ENCODE results near the gene GPC3. TPM values are rescaled to one million over a fixed set of nuclear protein-coding genes. Genes with fewer than 3 reads are reported as not detected.

Gene GPC3
- total RNA-seq, 2 experiments from 2014 or later: 0.25 to 0.59 TPM

GRCh38 chrX:133961046-133961445 is 24.3 kb downstream of the GPC3 start:
- Histone ChIP-seq H3K36me3 (ENCODE audit: insufficient read depth, low read length) (no peaks in the 10 kb centered on the region), H3K4me3 (ENCODE audit: low read length) (no peak overlapping the region), H3K27ac (ENCODE audit: low read depth in 1 of 2, low read length in 2 of 2) (no peak overlapping the region), H3K27me3 (ENCODE audit: control insufficient read depth in 1 of 2, insufficient read depth in 2 of 2, low read length in 2 of 2) (no peaks in the 10 kb centered on the region), H3K4me1 (ENCODE audit: insufficient read depth, low read length) (no peaks in the 10 kb centered on the region), H3K9me3 (ENCODE audit: control insufficient read depth in 1 of 2, insufficient read depth in 1 of 2, low read length in 2 of 2) (no peaks in the 10 kb centered on the region)
- H3K9me3 Mint-ChIP-seq: no peaks in the 10 kb centered on the region
- ChIA-PET POLR2A (no interaction called here), CTCF (no interaction called here)
- no peak overlapping the region for H3K4me3 Mint-ChIP-seq
- no peaks in the 10 kb centered on the region for H3K36me3 Mint-ChIP-seq (ENCODE audit: low read depth)
- no peaks in the 10 kb centered on the region for H3K27me3 Mint-ChIP-seq
- H3K4me1 Mint-ChIP-seq (ENCODE audit: low read depth): peaks cover 16% of the 10 kb centered on the region
- intact Hi-C loops (cut with DNase I, micrococcal nuclease): no loop called here
- DNase-seq: no peak
- H3K27ac Mint-ChIP-seq: no peak overlapping the region
- no peak for ATAC-seq (ENCODE audit: poor library complexity)
- TF ChIP-seq CTCF (IDR thresholded peaks at IDR 0.05): no peak

GRCh38 chrX:133959972-133960371 is 25.4 kb downstream of the GPC3 start:
- H3K4me3 Mint-ChIP-seq: no peak overlapping the region
- H3K27ac ChIP-seq (ENCODE audit: low read depth in 1 of 2, low read length in 2 of 2): no peak overlapping the region
- ATAC-seq (ENCODE audit: poor library complexity) (no peak), DNase-seq (no peak)
- peaks cover 12% of the 10 kb centered on the region for H3K4me1 Mint-ChIP-seq (ENCODE audit: low read depth)
- no peaks in the 10 kb centered on the region for H3K9me3 ChIP-seq (ENCODE audit: control insufficient read depth in 1 of 2, insufficient read depth in 1 of 2, low read length in 2 of 2)
- intact Hi-C loops (cut with DNase I, micrococcal nuclease): no loop called here
- ChIA-PET CTCF (no interaction called here), POLR2A (no interaction called here)
- no peaks in the 10 kb centered on the region for H3K36me3 ChIP-seq (ENCODE audit: insufficient read depth, low read length)
- H3K4me3 ChIP-seq (ENCODE audit: low read length): no peak overlapping the region
- no peak overlapping the region for H3K27ac Mint-ChIP-seq
- no peak for TF ChIP-seq CTCF (IDR thresholded peaks at IDR 0.05)
- H3K27me3 ChIP-seq (ENCODE audit: control insufficient read depth in 1 of 2, insufficient read depth in 2 of 2, low read length in 2 of 2): no peaks in the 10 kb centered on the region
- no peaks in the 10 kb centered on the region for H3K9me3 Mint-ChIP-seq
- H3K36me3 Mint-ChIP-seq (ENCODE audit: low read depth): no peaks in the 10 kb centered on the region
- H3K4me1 ChIP-seq (ENCODE audit: insufficient read depth, low read length): no peaks in the 10 kb centered on the region
- peaks cover 4% of the 10 kb centered on the region for H3K27me3 Mint-ChIP-seq

- Histone ChIP-seq H3K36me3 (ENCODE audit: insufficient read depth, low read length) (no peaks in the 10 kb centered on the region), H3K4me1 (ENCODE audit: insufficient read depth, low read length) (no peaks in the 10 kb centered on the region), H3K4me3 (ENCODE audit: low read length) (no peak overlapping the region), H3K27me3 (ENCODE audit: control insufficient read depth in 1 of 2, insufficient read depth in 2 of 2, low read length in 2 of 2) (no peaks in the 10 kb centered on the region), H3K27ac (ENCODE audit: low read depth in 1 of 2, low read length in 2 of 2) (no peak overlapping the region), H3K9me3 (ENCODE audit: control insufficient read depth in 1 of 2, insufficient read depth in 1 of 2, low read length in 2 of 2) (no peaks in the 10 kb centered on the region)
- TF ChIP-seq CTCF (IDR thresholded peaks at IDR 0.05): no peak
- ChIA-PET CTCF (no interaction called here), POLR2A (interaction anchor here (0.7 kb wide), 1 partner anchor 635 kb away, joined by 3 read pairs; no protein-coding TSS in a partner anchor)
- ATAC-seq (ENCODE audit: poor library complexity): no peak
- no peak overlapping the region for H3K4me3 Mint-ChIP-seq
- H3K27ac Mint-ChIP-seq: no peak overlapping the region
- intact Hi-C loops (cut with DNase I, micrococcal nuclease): no loop called here
- H3K27me3 Mint-ChIP-seq: peaks cover 4% of the 10 kb centered on the region
- H3K36me3 Mint-ChIP-seq (ENCODE audit: low read depth): no peaks in the 10 kb centered on the region
- H3K4me1 Mint-ChIP-seq (ENCODE audit: low read depth): peaks cover 8% of the 10 kb centered on the region
- no peaks in the 10 kb centered on the region for H3K9me3 Mint-ChIP-seq
- DNase-seq: no peak
Observed at GRCh38 chrX:133958997-133959688, 26.3 kb downstream of the GPC3 start.

All from CD4-positive, alpha-beta T cell (primary cell).